IPS-20b (cell line): ENCODE data around the gene WDR86.

Experiments
- H3K27ac ChIP-seq: one replicate; pipeline ENCODE4 v1.5.1; 2013; ENCODE audit warnings: low read length
- H3K27me3 ChIP-seq: 2 replicates; pipeline ENCODE4 v1.6.1; 2013; ENCODE audit warnings: mild to moderate bottlenecking, low read length, inconsistent platforms; ENCODE audit not compliant: insufficient read depth
- H3K36me3 ChIP-seq: 2 replicates; pipeline ENCODE4 v1.6.1; 2013; ENCODE audit warnings: low read depth, mild to moderate bottlenecking, inconsistent platforms, low read length, moderate library complexity; ENCODE audit not compliant: insufficient read depth
- H3K4me1 ChIP-seq: 2 replicates; pipeline ENCODE4 v1.6.1; 2013; ENCODE audit warnings: mild to moderate bottlenecking, control low read depth, inconsistent platforms, low read length, moderate library complexity; ENCODE audit not compliant: insufficient read depth
- H3K4me3 ChIP-seq: 2 replicates; pipeline ENCODE4 v1.5.1; 2013; ENCODE audit warnings: mild to moderate bottlenecking, low read length, inconsistent platforms
- H3K9ac ChIP-seq: 2 replicates; pipeline ENCODE4 v1.6.1; 2013; ENCODE audit warnings: low read depth, mild to moderate bottlenecking, inconsistent platforms, low read length, moderate library complexity
- H3K9me3 ChIP-seq: 2 replicates; pipeline ENCODE4 v1.6.1; 2013; ENCODE audit warnings: mild to moderate bottlenecking, low read depth, low read length, inconsistent platforms; ENCODE audit not compliant: insufficient read depth

Gene WDR86

DNA sequence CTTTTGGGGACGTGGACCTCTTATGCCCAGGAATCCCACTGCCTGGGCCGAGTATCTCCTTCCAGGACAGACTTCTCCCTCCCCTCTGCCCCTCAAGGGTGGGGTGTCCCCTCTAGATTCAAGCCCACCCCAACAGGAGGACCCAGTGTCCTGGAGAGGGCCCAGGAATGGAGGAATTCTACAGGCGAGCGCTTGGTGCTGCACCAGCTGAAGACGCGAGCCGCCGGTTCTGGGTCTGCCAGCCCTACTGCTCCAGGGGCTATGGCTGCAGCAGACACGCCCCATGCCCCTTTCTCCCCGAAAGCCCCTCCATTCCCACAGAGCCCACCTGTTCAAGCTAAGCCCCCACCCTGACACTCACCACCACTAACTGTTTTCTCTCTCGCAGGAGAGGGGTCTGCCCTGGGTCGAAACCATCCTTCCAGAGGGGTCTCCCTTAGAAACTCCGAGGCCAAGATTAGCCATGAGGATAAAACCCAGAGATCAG, 21.5 kb upstream of the WDR86 start:
- no peaks in the 10 kb centered on the region for H3K36me3 ChIP-seq
- H3K27me3 ChIP-seq, result no peaks in the 10 kb centered on the region
- no peaks in the 10 kb centered on the region for H3K9me3 ChIP-seq
- H3K9ac ChIP-seq, result no peak overlapping the region
- peaks cover 21% of the 10 kb centered on the region; the same call in 1 of the 2 replicates for H3K4me1 ChIP-seq
- H3K4me3 ChIP-seq, result no peak overlapping the region
- no peak overlapping the region for H3K27ac ChIP-seq

GRCh38 chr7:151430391-151431205, 20.8 kb upstream of the WDR86 start:
- Histone ChIP-seq H3K4me3 (no peak overlapping the region), H3K36me3 (no peaks in the 10 kb centered on the region), H3K9me3 (no peaks in the 10 kb centered on the region), H3K4me1 (peaks cover 21% of the 10 kb centered on the region; the same call in 1 of the 2 replicates), H3K9ac (no peak overlapping the region), H3K27me3 (no peaks in the 10 kb centered on the region), H3K27ac (no peak overlapping the region)

DNA sequence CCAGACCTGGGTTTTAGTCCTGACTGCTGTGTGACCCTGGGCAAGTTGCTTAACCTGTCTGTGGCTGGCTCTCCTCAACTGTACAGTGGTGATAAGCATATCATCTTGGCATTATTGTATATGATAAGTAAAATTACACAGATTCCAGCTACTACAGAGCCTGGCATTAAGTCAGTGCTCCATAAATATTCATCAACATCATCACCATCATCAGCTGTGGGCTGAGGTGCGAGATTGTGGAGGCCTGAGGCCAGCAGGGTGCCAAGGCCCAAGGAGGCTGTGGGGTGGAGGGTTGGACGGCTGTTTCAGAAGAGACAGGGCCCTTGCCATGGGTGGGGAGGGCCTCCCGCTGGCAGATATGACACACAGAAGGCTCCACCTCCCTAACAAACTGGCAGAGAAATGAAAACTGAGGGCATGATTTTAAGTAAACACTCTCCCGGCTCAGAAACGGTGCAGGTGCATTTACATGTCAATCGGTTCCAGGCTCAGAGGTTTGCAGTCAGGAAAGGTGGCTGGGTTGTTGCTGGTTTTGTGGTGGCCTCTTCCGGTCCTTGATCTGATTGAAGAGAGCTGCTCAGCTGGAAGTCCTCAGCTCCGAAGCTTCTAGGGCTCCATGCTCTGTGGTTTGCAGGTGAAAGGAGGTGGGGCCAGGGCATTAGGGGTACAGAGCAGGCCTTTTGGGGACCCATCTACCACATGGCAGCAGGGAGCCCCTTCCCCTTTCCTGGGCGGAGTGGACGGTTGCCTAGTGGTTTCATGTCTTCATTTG, 19.9 kb upstream of the WDR86 start:
- Histone ChIP-seq H3K36me3 (no peaks in the 10 kb centered on the region), H3K27ac (no peak overlapping the region), H3K27me3 (no peaks in the 10 kb centered on the region), H3K9ac (no peak overlapping the region), H3K4me3 (no peak overlapping the region), H3K4me1 (peaks cover 21% of the 10 kb centered on the region; the same call in 1 of the 2 replicates), H3K9me3 (no peaks in the 10 kb centered on the region)

DNA sequence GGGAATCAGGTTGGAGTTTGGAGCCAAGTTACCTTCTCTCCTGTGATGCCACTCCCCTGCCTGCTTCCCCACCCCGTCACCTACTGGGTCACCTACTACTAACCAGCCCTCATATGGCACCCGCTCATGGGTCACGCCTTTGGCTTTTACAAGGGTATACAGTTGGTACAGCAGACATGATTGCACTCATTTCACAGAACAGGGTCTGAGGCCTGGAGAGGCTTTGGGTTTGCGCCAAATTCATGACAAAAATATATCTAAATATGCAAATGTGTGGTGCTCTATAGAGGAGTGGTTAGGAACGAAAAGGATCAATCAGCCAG, 19.4 kb upstream of the WDR86 start:
- no peak overlapping the region for H3K4me3 ChIP-seq
- no peak overlapping the region for H3K9ac ChIP-seq
- H3K36me3 ChIP-seq, result no peaks in the 10 kb centered on the region
- H3K27me3 ChIP-seq, result no peaks in the 10 kb centered on the region
- H3K9me3 ChIP-seq, result no peaks in the 10 kb centered on the region
- peaks cover 21% of the 10 kb centered on the region; the same call in 1 of the 2 replicates for H3K4me1 ChIP-seq
- H3K27ac ChIP-seq, result no peak overlapping the region

DNA sequence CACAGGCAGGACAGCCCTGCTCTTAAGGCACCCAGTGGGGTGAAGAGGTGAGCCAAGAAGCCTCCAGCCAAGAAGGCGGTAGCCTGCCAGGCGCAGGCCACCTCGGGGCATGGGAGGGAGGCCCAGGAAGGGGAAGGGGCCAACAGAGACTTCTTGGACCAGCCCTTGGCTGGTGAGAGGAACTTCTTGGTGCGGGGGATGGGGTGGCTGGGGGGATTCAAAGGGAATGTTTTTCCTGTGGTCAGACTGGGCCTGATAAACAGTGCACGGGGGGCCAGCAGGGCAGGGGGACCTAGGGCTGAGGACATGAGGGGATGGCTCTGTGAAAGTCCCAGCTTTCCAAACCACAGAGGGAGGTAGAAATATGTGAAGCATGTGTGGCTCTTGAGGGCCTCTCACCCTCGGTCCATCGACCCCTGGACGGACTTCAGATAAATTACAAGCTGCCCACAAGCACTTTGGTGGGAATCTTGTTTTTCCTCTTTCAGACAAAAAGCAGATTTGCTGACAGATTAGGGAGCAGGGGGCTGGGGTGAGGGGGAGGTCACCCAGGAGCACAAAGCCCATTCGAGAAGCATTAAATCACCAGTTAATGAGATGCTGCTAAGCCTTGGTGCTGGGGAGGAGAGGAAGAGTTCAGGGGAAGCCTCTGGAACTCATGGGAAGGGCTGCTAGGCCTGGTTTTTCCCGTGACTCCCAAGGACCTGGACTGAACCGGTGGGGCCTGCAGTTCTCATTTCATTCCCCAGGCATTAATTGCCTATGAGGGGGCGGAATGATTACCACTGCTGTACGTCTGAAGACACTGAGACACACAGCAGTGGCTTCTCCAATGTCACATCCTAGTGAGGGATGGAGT, 18.8 kb upstream of the WDR86 start:
- H3K36me3 ChIP-seq, result no peaks in the 10 kb centered on the region
- H3K4me1 ChIP-seq, result peaks cover 21% of the 10 kb centered on the region; the same call in 1 of the 2 replicates
- H3K27ac ChIP-seq, result no peak overlapping the region
- H3K9me3 ChIP-seq, result no peaks in the 10 kb centered on the region
- H3K9ac ChIP-seq, result peak overlapping the region; percentile 40; the same call in 1 of the 2 replicates
- H3K4me3 ChIP-seq, result no peak overlapping the region; the same call in 1 of the 2 replicates
- H3K27me3 ChIP-seq, result no peaks in the 10 kb centered on the region

DNA sequence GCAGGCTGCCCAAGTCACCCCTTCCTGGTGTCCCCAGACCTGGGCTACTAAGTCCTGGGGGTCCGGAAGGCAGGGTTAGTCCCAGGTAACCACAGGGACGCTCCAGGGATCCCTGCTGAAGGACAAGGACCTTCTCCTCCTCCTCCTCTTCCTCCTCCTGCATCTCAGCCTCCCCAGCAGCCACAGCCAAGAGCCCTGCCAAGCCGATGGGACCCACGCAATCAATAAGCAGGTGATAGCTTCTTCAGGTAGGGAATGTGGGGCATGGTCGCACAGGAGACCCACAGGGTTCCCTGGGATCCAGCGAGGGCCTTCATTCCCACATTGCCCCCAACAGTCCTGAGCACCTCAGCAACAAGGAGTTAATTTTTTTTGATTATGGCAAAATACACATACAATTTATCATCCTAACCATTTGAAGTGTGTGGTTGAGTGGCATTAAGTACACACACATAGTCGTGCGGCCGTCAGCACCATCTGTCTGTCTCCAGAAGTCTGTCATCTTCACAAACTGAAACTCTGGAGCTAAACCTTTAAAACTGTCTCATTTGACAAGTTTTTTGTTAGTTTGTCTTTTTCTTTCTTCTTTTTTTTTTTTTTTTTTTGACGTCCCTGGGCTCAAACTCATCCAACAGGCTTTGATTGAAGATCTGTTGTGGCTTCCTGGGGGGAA, 18.0 kb upstream of the WDR86 start:
- Histone ChIP-seq H3K36me3 (no peaks in the 10 kb centered on the region), H3K27me3 (no peaks in the 10 kb centered on the region), H3K4me3 (no peak overlapping the region), H3K9ac (no peak overlapping the region), H3K9me3 (no peaks in the 10 kb centered on the region), H3K4me1 (peaks cover 21% of the 10 kb centered on the region; the same call in 1 of the 2 replicates), H3K27ac (no peak overlapping the region)

- Histone ChIP-seq H3K27ac (no peak overlapping the region), H3K4me3 (no peak overlapping the region), H3K36me3 (no peaks in the 10 kb centered on the region), H3K9ac (no peak overlapping the region), H3K9me3 (no peaks in the 10 kb centered on the region), H3K27me3 (no peaks in the 10 kb centered on the region), H3K4me1 (peaks cover 21% of the 10 kb centered on the region; the same call in 1 of the 2 replicates)
Observed at GRCh38 chr7:151426904-151427704, 17.3 kb upstream of the WDR86 start.

DNA sequence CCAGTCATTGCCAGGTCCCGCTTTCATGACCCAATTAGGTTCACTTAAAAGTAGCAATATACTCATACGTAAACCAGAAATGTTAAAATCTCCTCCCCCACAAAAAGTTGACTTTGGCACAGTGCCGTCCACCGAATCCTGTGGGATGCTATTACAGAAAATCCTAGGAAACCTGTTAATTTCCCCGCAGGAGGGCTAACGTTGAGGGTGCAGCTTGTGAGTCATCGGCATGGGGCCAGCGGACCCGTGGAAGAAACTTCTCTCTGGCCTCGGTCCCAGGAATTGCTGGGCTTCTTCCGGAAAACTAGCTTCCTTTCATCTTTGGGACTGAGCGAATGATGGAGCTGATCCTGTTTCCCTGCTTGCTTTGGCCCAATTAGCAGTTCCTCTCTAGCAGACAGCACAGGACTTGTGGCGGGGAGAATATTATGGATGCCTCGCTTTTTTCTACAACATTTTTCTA, 16.6 kb upstream of the WDR86 start:
- Histone ChIP-seq H3K9me3 (no peaks in the 10 kb centered on the region), H3K4me3 (no peak overlapping the region), H3K4me1 (peaks cover 21% of the 10 kb centered on the region; the same call in 1 of the 2 replicates), H3K9ac (no peak overlapping the region), H3K36me3 (no peaks in the 10 kb centered on the region), H3K27me3 (no peaks in the 10 kb centered on the region), H3K27ac (no peak overlapping the region)

DNA sequence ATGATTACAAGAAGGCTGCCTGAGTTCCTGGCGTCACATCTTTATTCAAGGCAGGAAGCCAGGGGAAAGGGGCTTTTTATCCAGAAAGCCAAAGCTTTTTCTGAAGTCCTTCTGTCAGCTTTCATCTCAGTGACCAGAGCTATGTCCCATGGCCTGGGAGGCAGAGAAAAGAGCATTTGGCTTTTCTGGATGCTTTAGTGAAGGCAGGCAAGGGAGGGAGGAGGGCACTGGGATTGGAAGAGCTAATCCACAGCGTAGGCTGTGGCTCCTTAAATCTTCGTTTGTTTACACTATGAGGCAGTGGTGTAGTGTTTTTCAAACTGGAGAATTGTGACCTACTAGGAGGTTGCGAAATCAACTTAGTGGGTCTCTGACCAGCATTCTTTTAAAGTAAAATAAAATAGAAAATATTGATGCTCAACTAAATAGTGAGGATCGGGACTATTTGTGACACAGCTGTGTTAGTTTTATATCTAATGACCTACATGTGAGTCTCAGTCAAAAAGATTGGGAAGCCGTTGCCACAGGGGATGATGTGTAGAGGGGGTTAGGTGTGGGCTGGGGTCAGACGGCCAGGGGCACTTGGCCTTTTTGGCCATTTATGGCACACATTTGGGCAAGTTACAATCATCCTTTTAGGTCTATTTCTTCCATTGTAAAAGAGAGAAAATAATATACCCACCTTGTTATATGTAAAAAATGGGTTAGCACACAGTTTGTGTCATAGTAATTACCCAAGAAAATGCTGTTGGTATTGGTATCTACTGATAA, 16.0 kb upstream of the WDR86 start:
- peaks cover 21% of the 10 kb centered on the region; the same call in 1 of the 2 replicates for H3K4me1 ChIP-seq
- no peaks in the 10 kb centered on the region for H3K27me3 ChIP-seq
- H3K27ac ChIP-seq, result no peak overlapping the region

GRCh38 chr7:151424799-151425198, 15.0 kb upstream of the WDR86 start:
- H3K27ac ChIP-seq, result no peak overlapping the region
- H3K9ac ChIP-seq, result no peak overlapping the region

More for the DNA sequence above, 16.0 kb upstream of the WDR86 start:
- no peak overlapping the region for H3K9ac ChIP-seq
- H3K4me3 ChIP-seq, result no peak overlapping the region
- H3K36me3 ChIP-seq, result no peaks in the 10 kb centered on the region
- no peaks in the 10 kb centered on the region for H3K9me3 ChIP-seq

More at GRCh38 chr7:151424799-151425198, 15.0 kb upstream of the WDR86 start:
- H3K9me3 ChIP-seq, result peaks cover 3% of the 10 kb centered on the region; the same call in 1 of the 2 replicates
- H3K4me3 ChIP-seq, result no peak overlapping the region
- H3K36me3 ChIP-seq, result no peaks in the 10 kb centered on the region
- H3K27me3 ChIP-seq, result no peaks in the 10 kb centered on the region
- H3K4me1 ChIP-seq, result peaks cover 15% of the 10 kb centered on the region; the same call in 1 of the 2 replicates
